Vagina (tissue), 2 donors: ENCODE results near the gene NCAM2. TPM values are rescaled to one million over a fixed set of nuclear protein-coding genes. Genes with fewer than 3 reads are reported as not detected.

Experiments
- DNase-seq, 2 donors: peaks; one replicate each; pipeline ENCODE4 v3.0.0-alpha.2; 2017; ENCODE audit errors: extremely low spot score in 2 of 2
- H3K27ac ChIP-seq: fragments of 200-600 bp; sonication (generic); one replicate; pipeline ENCODE4 v1.5.1; 2019
- H3K27me3 ChIP-seq: fragments of 200-600 bp; sonication (generic); one replicate; pipeline ENCODE4 v1.5.1; 2019
- H3K36me3 ChIP-seq, 2 donors: fragments of 200-600 bp; sonication (generic); one replicate each; pipeline ENCODE4 v1.5.1; 2017 to 2019
- H3K4me1 ChIP-seq: fragments of 200-600 bp; sonication (generic); one replicate; pipeline ENCODE4 v1.5.1; 2019
- H3K4me3 ChIP-seq, 2 donors: fragments of 200-600 bp; sonication (generic); 1 replicate in 1 of 2; 2 replicates in 1 of 2; pipeline ENCODE4 v1.5.1; 2016 to 2019
- H3K9me3 ChIP-seq: fragments of 200-600 bp; sonication (generic); one replicate; pipeline ENCODE4 v1.5.1; 2019
- POLR2A ChIP-seq, 2 donors: fragments of 450-650 bp; IDR thresholded peaks; one replicate each; pipeline ENCODE4 v1.6.1; 2017; ENCODE audit warnings: antibody characterized with exemption in 2 of 2, mild to moderate bottlenecking in 2 of 2, moderate library complexity in 2 of 2
- POLR2AphosphoS5 ChIP-seq, 2 donors: sonication (generic); formaldehyde crosslinking; IDR thresholded peaks; one replicate each; pipeline ENCODE4 v1.9.0; 2017; ENCODE audit warnings: antibody characterized with exemption in 2 of 2, mild to moderate bottlenecking in 2 of 2, low read depth in 1 of 2; ENCODE audit not compliant: insufficient read depth in 1 of 2
- intact Hi-C: fragments of 100-400 bp; cut with DNase I; formaldehyde crosslinking; loops from one replicate; pipeline ENCODE4 v1.15.1; 2023
- total RNA-seq: library from RNA; depleted of rRNA; stranded (reverse); fragments of >200 nt; gene quantifications from one replicate; pipeline ENCODE4 v1.2.3, GENCODE V29; 2016
- TF ChIP-seq, protein P1 (sequence below), 3 experiments: fragments of 450-650 bp in 2 of 3; fragments of 200-600 bp in 1 of 3; sonication (generic) in 1 of 3; IDR thresholded peaks; one replicate each; pipeline ENCODE4 v1.5.1; 2017 to 2019; ENCODE audit warnings: antibody characterized with exemption in 3 of 3, mild to moderate bottlenecking in 2 of 3, moderate library complexity in 2 of 3

NCAM2 gene
- total RNA-seq, 1 donor from 2014 or later = 4.7 TPM

DNA sequence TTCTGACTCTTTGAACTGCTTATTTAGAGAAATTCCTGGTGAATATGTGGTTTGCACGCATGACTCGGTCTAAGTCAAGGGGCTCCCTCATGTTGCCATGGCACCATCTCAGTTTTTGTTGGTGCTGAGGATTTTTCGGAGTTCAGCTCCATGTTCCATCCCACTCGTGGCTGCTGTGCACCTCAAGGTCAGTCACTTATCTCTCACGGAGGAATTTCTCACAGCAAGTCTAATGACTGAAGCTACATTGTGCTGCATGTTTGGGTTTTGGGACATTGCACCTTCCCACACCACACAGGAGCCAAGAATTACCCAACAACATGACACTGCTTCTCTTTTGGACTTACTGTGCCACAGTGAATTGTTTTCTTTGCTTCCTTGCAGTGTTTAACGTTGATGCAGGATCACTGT is 269.9 kb downstream of the NCAM2 start:
- DNase-seq = no peak
- H3K9me3 ChIP-seq = no peaks in the 10 kb centered on the region
- TF ChIP-seq POLR2AphosphoS5 (IDR thresholded peaks at IDR 0.05; ENCODE audit: insufficient read depth in 1 of 2, low read depth in 1 of 2) (no peak), POLR2A (IDR thresholded peaks at IDR 0.05) (no peak)
- TF ChIP-seq, protein P1, sequence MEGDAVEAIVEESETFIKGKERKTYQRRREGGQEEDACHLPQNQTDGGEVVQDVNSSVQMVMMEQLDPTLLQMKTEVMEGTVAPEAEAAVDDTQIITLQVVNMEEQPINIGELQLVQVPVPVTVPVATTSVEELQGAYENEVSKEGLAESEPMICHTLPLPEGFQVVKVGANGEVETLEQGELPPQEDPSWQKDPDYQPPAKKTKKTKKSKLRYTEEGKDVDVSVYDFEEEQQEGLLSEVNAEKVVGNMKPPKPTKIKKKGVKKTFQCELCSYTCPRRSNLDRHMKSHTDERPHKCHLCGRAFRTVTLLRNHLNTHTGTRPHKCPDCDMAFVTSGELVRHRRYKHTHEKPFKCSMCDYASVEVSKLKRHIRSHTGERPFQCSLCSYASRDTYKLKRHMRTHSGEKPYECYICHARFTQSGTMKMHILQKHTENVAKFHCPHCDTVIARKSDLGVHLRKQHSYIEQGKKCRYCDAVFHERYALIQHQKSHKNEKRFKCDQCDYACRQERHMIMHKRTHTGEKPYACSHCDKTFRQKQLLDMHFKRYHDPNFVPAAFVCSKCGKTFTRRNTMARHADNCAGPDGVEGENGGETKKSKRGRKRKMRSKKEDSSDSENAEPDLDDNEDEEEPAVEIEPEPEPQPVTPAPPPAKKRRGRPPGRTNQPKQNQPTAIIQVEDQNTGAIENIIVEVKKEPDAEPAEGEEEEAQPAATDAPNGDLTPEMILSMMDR (IDR thresholded peaks at IDR 0.05) = no peak
- H3K4me3 ChIP-seq = no peak overlapping the region
- H3K27ac ChIP-seq = no peak overlapping the region
- intact Hi-C loops = no loop called here
- no peaks in the 10 kb centered on the region for H3K36me3 ChIP-seq
- no peaks in the 10 kb centered on the region for H3K4me1 ChIP-seq
- H3K27me3 ChIP-seq = no peaks in the 10 kb centered on the region

DNA sequence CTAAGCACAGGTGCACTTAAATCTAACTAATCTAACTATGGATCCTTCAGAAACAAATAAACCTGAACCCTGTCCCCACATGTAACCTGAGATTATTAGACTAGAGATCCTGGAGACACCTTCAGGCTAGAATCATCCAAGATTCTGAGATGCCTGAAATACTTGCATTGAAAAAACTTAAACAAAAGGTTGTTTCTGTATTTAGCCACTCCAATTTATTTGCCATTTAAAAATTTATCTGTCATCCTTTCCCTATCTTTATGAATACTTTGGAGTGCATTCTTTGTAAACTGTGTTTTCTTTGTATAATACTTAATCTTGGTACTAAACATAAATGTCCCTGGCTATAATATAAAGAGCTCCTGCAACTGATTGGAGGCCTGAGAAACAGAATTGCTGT is 270.7 kb downstream of the NCAM2 start:
- intact Hi-C loops = no loop called here
- no peaks in the 10 kb centered on the region for H3K4me1 ChIP-seq
- DNase-seq = no peak
- H3K27ac ChIP-seq = no peak overlapping the region
- H3K4me3 ChIP-seq = no peak overlapping the region
- no peaks in the 10 kb centered on the region for H3K27me3 ChIP-seq
- TF ChIP-seq POLR2AphosphoS5 (IDR thresholded peaks at IDR 0.05; ENCODE audit: insufficient read depth in 1 of 2, low read depth in 1 of 2) (no peak), POLR2A (IDR thresholded peaks at IDR 0.05) (no peak)
- TF ChIP-seq, protein P1 (IDR thresholded peaks at IDR 0.05) = no peak
- H3K36me3 ChIP-seq = no peaks in the 10 kb centered on the region
- H3K9me3 ChIP-seq = no peaks in the 10 kb centered on the region

DNA sequence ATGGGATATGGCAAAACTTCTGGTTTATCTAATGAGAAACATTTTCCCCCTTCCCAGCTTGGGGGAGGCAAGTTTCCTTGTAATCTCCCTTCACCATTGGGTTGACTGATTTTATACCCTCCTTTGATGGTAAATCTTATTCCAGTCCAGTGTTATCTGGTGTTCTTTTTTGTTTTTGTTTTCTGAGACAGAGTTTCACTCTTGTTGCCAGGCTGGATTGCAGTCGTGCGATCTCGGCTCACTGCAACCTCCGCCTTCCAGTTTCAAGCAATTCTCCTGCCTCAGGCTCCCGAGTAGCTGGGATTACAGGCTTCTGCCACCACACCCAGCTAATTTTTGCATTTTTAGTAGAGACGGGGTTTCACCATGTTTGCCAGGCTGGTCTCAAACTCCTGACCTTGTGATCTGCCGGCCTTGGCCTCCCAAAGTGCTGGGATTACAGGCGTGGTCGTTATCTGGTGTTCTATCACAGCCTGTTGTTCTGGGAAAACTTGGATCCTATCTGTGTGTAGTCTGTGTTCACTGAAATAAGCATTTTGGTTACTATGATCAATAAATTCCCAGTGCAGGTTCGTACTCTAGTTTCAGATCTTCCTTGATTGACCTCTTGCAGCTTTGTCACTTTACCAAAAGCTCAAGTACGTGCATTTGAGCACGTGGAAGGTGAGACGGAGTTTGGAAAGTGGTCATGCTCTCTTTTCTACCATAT is 281.1 kb downstream of the NCAM2 start:
- Histone ChIP-seq H3K27me3 (no peaks in the 10 kb centered on the region), H3K9me3 (no peaks in the 10 kb centered on the region), H3K4me3 (no peak overlapping the region), H3K36me3 (no peaks in the 10 kb centered on the region), H3K4me1 (no peaks in the 10 kb centered on the region), H3K27ac (no peak overlapping the region)
- TF ChIP-seq POLR2AphosphoS5 (IDR thresholded peaks at IDR 0.05; ENCODE audit: insufficient read depth in 1 of 2, low read depth in 1 of 2) = no peak
- no peak for TF ChIP-seq POLR2A (IDR thresholded peaks at IDR 0.05)
- TF ChIP-seq, protein P1 (IDR thresholded peaks at IDR 0.05) = no peak
- DNase-seq = no peak
- intact Hi-C loops = no loop called here

DNA sequence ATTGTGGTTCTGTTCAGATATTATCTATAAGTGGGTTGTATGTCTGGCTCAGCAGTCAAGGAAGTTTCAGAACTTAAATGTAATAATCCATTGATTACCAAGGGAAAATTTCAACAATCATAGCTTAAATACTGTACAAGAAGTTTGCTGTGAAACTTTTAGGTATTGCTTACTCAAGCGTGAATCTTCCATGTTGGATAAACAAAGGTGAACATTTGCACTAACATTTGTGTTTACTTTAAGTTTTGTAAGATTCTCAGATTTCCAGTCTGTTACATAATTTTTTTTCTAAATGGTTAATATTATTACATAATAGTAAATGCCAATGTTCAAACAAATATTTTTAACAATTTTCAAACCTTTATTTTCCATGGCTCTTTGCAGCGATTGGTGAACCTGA is 285.6 kb downstream of the NCAM2 start:
- intact Hi-C loops = no loop called here
- no peaks in the 10 kb centered on the region for H3K27me3 ChIP-seq

More for the DNA sequence above, 285.6 kb downstream of the NCAM2 start:
- H3K27ac ChIP-seq = no peak overlapping the region
- no peak for DNase-seq
- TF ChIP-seq POLR2A (IDR thresholded peaks at IDR 0.05) (no peak), POLR2AphosphoS5 (IDR thresholded peaks at IDR 0.05; ENCODE audit: insufficient read depth in 1 of 2, low read depth in 1 of 2) (no peak)
- TF ChIP-seq, protein P1 (IDR thresholded peaks at IDR 0.05) = no peak
- no peaks in the 10 kb centered on the region for H3K9me3 ChIP-seq
- no peak overlapping the region for H3K4me3 ChIP-seq
- no peaks in the 10 kb centered on the region for H3K4me1 ChIP-seq
- no peaks in the 10 kb centered on the region for H3K36me3 ChIP-seq
